Activated T-cell treated with anti-CD3 and anti-CD28 coated beads, Interleukin-2, amount 50 U/mL, for 72 hours (primary cell): ENCODE data around the gene C19orf25. TPM values are rescaled to one million over a fixed set of nuclear protein-coding genes. Genes with fewer than 3 reads are reported as not detected.
"Not testable (repeated sequence)": the region's sequence is repeated elsewhere in the genome, so short reads cannot be mapped to it uniquely, and the experiment has no call there.

Experiments used
- ATAC-seq, 2 donors: fragments of 150-1000 bp; cut with Tn5 transposase; replicated peaks in 1 of 2; 2 replicates each; pipeline ENCODE4 v1.10.0; 2021; ENCODE audit warnings: moderate library complexity in 2 of 2, mild to moderate bottlenecking in 1 of 2
- DNase-seq, 2 donors: peaks; one replicate each; pipeline ENCODE4 v3.0.0; 2021 to 2022; ENCODE audit warnings: mixed read lengths in 1 of 2
- H3K27ac Mint-ChIP-seq: one replicate; pipeline ENCODE4 v1.8.0; 2022; ENCODE audit warnings: mild to moderate bottlenecking, moderate library complexity, mixed read lengths
- H3K27me3 Mint-ChIP-seq: one replicate; pipeline ENCODE4 v1.8.0; 2022; ENCODE audit warnings: low read depth, mixed read lengths
- H3K36me3 Mint-ChIP-seq, 2 donors: one replicate each; pipeline ENCODE4 v1.8.0; 2022; ENCODE audit warnings: mixed read lengths in 2 of 2, mild to moderate bottlenecking in 1 of 2; ENCODE audit not compliant: insufficient read depth in 2 of 2
- H3K4me1 Mint-ChIP-seq: one replicate; pipeline ENCODE4 v1.8.0; 2022; ENCODE audit warnings: low read depth, mixed read lengths
- H3K4me3 Mint-ChIP-seq, 2 donors: one replicate each; pipeline ENCODE4 v1.8.0; 2022; ENCODE audit warnings: mild to moderate bottlenecking in 2 of 2, mixed read lengths in 2 of 2, moderate library complexity in 2 of 2
- H3K9me3 Mint-ChIP-seq, 2 donors: one replicate each; pipeline ENCODE4 v1.8.0; 2022; ENCODE audit warnings: mixed read lengths in 2 of 2
- total RNA-seq, 2 donors: library from RNA; stranded (reverse); gene quantifications; one replicate each; pipeline ENCODE4 v1.2.3, GENCODE V29; 2022

The C19orf25 gene
- total RNA-seq, 2 donors from 2014 or later = 28.1 to 31.7 TPM

DNA sequence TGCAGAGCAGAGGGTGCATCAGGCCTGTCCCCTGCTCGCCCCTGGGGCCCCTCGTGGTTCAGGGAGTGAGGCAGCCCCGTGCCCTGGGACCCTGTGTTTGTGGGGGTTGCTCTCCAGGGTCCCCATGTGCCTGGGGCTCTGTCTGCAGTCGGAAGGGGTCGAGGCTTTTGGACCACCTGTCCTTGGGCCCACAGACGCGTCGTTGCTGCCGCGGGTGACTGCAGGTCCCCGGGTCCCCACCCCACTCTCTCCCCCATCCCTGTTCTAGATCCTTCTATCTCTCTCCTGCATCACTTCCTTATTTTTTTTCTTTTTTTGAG is 9.2 kb upstream of the C19orf25 start:
- H3K27me3 Mint-ChIP-seq = peaks cover 12% of the 10 kb centered on the region
- DNase-seq (no peak), ATAC-seq (no peak)
- H3K27ac Mint-ChIP-seq = no peak overlapping the region
- no peak overlapping the region for H3K4me3 Mint-ChIP-seq
- no peaks in the 10 kb centered on the region for H3K36me3 Mint-ChIP-seq
- H3K4me1 Mint-ChIP-seq = peaks cover 14% of the 10 kb centered on the region
- no peaks in the 10 kb centered on the region for H3K9me3 Mint-ChIP-seq

DNA sequence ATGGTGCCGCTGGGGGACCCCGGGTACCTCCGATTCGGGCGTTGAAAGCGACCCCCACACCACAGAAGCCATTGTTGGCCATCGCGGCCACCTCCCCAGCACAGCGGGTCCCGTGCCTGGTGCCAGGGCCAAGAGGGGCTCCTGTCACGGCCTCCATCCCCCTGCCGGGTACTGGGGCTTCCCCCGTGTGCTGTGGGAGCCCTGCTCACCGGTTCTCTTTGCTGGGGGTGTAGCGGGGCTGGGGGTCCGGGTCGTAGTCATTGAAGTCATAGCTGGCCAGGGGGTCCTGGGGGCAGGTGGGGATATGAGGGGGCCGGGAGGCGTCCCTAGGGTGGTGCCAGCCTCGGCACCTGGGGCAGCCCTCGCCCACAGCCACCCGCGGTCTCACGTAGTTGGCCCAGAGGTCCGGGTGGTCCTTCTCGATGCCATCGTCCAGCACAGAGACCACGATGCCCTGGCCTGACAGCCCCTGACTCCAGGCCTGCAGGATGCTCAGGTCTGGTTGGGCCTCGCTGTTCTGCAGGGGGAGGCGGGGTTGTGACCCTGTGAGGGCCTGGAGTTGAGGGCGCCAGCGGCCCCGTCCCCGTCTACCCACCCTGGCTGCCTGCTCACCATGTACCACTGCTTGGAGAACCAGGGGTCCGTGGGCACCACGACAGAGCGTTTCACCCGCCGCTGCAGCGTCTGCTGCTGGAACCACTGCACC is 8.7 kb upstream of the C19orf25 start:
- no peak for ATAC-seq
- no peak overlapping the region for H3K27ac Mint-ChIP-seq

GRCh38 chr19:1486720-1487575 is 7.9 kb upstream of the C19orf25 start:
- Mint-ChIP-seq H3K27ac (no peak overlapping the region), H3K4me3 (no peak overlapping the region), H3K9me3 (no peaks in the 10 kb centered on the region), H3K36me3 (no peaks in the 10 kb centered on the region), H3K4me1 (peaks cover 12% of the 10 kb centered on the region), H3K27me3 (peaks cover 4% of the 10 kb centered on the region)
- DNase-seq (no peak), ATAC-seq (no peak)

More for the DNA sequence above, 8.7 kb upstream of the C19orf25 start:
- no peak for DNase-seq
- Mint-ChIP-seq H3K9me3 (no peaks in the 10 kb centered on the region), H3K27me3 (peaks cover 12% of the 10 kb centered on the region), H3K4me3 (no peak overlapping the region), H3K36me3 (no peaks in the 10 kb centered on the region), H3K4me1 (peaks cover 14% of the 10 kb centered on the region)

DNA sequence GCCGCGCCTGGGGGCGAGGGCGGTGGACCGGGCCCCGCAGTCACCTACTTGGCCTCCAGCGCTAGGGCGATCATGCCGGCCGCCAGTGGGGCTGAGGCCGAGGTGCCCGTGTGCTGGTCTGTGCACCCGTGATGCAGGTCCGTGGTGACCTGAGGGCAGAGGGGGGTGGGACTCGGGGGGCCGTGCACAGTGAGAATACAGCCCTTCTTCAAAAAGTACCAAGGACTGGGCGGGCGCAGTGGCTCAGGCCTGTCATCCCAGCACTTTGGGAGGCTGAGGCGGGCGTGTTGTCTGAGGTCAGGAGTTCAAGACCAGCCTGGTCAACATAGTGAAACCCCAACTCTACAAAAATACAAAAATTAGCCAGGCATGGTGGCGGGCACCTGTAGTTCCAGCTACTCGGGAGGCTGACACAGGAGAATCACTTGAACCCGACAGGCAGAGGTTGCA is 5.0 kb upstream of the C19orf25 start:
- Mint-ChIP-seq H3K4me3 (no peak overlapping the region), H3K27me3 (no peaks in the 10 kb centered on the region), H3K36me3 (peaks cover 1 to 2% of the 10 kb centered on the region in 2 donors)

DNA sequence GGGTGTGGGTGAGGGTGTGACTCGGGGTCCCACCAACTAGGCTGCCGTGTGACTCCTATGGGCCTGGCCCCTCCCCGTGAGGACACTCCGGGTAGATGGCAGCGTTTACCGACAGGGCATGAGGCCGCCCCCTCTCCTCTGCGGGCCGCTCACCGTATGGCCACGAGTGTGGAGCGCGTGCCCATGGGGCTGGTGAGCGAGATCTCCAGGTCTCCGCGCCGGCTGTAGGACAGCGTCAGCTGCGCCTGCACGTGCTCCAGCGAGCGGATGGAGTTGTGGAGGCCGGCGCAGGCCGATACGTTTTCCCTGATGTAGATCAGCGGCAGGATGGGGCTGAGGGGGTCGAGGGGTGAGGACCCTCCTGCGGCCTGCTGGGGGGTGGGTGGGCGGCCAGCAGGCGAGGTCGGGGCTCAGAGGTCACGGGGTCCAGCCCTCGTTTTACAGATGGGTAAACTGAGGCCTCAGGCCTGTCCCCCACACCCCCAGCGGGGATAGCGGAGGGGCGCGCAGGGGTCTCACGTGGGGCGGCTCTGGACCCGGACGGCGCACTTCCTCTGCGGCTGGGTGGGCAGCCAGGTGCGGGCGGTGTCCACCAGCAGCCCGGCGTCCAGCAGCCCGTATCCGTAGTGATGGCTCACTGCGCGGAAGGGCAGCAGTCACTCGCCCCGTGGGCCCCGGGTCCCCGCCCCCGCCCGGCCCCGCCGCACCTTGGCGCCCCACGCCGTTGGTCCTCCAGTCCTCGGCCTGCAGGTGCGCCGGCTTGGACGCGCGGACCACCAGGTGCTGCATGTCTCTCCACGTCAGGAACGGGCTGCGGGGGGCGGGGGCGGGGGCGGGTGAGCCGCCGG is 4.3 kb upstream of the C19orf25 start:
- ATAC-seq (no peak), DNase-seq (no peak)
- H3K9me3 Mint-ChIP-seq = no peaks in the 10 kb centered on the region
- peaks cover 2 to 4% of the 10 kb centered on the region in 2 donors for H3K36me3 Mint-ChIP-seq
- no peak overlapping the region for H3K27ac Mint-ChIP-seq
- H3K4me1 Mint-ChIP-seq = peaks cover 12% of the 10 kb centered on the region
- no peak overlapping the region for H3K4me3 Mint-ChIP-seq
- H3K27me3 Mint-ChIP-seq = no peaks in the 10 kb centered on the region

More for the DNA sequence above, 5.0 kb upstream of the C19orf25 start:
- Mint-ChIP-seq H3K27ac (no peak overlapping the region), H3K4me1 (peaks cover 9% of the 10 kb centered on the region), H3K9me3 (no peaks in the 10 kb centered on the region)
- no peak for ATAC-seq
- DNase-seq = no peak

DNA sequence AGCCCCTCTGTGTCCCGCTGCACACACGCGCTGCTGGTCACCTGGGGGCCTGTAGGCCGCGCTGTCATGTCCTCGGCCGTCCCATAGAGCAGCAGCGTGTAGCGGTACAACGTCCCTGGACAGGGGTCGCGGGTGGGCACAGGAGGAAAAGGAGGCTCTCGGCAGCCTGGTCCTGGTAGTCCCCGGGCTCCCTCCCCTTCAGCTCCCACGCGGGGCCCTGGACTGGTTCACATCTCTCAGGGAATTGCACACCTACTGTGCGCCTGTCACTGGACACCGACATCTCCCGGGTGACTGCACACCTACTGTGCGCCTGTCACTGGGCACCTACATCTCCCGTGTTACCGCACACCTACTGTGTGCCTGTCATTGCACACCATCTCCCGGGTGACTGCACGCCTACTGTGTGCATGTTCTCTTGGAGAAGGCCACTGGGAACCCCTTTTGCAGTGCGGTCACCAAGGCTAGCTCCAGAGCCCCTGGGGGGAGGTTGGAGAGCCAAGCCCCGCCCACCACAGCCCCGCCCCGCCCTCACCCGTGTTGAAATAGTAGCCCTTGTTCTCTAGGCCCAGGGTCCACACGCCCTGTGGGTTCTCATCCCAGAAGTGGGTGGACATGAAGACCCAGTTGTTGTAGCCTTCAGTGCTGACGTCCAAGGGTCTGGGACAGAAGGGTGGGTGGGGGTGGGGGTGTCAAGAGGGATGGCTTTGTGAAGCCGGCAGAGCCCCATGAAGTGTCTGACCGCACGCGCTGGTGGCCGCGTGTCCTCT is 3.5 kb upstream of the C19orf25 start:
- ATAC-seq (no peak), DNase-seq (no peak)
- peaks cover 2 to 6% of the 10 kb centered on the region in 2 donors for H3K36me3 Mint-ChIP-seq
- no peak overlapping the region for H3K4me3 Mint-ChIP-seq
- no peaks in the 10 kb centered on the region for H3K9me3 Mint-ChIP-seq
- H3K4me1 Mint-ChIP-seq = peaks cover 20% of the 10 kb centered on the region
- no peaks in the 10 kb centered on the region for H3K27me3 Mint-ChIP-seq
- H3K27ac Mint-ChIP-seq = no peak overlapping the region

- no peak for DNase-seq
- Mint-ChIP-seq H3K4me3 (no peak overlapping the region), H3K27me3 (no peaks in the 10 kb centered on the region), H3K27ac (no peak overlapping the region), H3K9me3 (no peaks in the 10 kb centered on the region), H3K4me1 (peaks cover 26% of the 10 kb centered on the region), H3K36me3 (peaks cover 2 to 6% of the 10 kb centered on the region in 2 donors)
- no peak for ATAC-seq
Measured at GRCh38 chr19:1481893-1482360, 2.9 kb upstream of the C19orf25 start.

DNA sequence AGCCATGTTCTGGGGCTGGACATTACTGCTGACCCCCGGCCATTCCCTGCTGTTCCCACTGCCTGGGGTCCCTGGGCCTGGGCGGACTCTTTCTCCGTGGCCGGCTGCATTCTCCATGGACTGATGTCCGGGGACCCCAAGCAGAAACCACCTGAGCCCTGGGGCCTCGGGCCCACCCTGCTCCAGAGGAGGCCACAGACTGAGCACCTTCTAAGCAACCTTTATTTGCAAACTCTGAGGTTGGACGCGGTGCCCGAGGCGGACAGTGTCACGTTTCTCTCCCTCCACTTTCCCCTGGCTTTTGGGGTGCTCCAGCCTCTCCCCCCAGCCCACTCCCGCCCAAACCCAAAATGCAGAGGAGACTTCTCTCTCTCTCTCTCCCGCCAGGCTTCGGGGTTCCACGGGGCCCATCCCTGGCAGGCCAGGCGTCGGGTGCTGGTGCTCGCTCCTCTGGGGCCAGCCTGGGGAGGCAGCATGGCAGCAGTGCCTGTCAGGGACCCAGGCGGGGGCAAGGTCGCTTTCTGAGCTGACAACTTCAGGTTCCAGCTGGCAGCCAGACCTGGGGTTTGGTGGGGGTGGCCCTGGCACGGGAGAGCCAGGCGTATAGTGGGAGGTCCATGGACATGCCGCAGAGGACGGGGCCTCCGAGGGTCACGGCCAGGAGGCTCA is 2.3 kb upstream of the C19orf25 start:
- peaks cover 2 to 6% of the 10 kb centered on the region in 2 donors for H3K36me3 Mint-ChIP-seq
- H3K27me3 Mint-ChIP-seq = no peaks in the 10 kb centered on the region
- no peak for ATAC-seq
- no peak overlapping the region for H3K4me3 Mint-ChIP-seq
- no peak for DNase-seq
- H3K27ac Mint-ChIP-seq = no peak overlapping the region
- H3K4me1 Mint-ChIP-seq = peaks cover 31% of the 10 kb centered on the region
- no peaks in the 10 kb centered on the region for H3K9me3 Mint-ChIP-seq

DNA sequence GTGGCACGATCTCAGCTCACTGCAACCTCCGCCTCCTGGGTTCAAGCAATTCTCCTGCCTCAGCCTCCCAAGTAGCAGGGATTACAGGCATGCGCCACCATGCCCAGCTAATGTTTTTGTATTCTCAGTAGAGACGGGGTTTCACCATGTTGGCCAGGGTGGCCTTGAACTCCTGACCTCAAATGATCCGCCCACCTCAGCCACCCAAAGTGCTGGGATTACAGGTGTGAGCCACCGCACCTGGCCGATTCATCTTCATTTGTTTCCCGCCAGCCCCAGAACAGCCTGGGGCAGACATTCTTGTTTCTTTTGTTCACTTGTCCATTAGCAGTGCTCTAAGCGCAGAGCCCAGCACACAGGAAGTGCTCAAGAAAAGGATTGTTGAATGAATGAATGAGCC is 2.0 kb downstream of the C19orf25 start:
- peak overlapping the region in 1 of 2 donors; percentile 8 for H3K4me3 Mint-ChIP-seq
- H3K36me3 Mint-ChIP-seq, DNase-seq, H3K27me3 Mint-ChIP-seq, H3K27ac Mint-ChIP-seq, H3K9me3 Mint-ChIP-seq, ATAC-seq: not testable (repeated sequence)
- peaks cover 31% of the 10 kb centered on the region for H3K4me1 Mint-ChIP-seq

GRCh38 chr19:1475751-1476437 is 3.1 kb downstream of the C19orf25 start:
- H3K4me3 Mint-ChIP-seq = no peak overlapping the region
- DNase-seq = no peak
- peaks cover 6% of the 10 kb centered on the region for H3K27me3 Mint-ChIP-seq

DNA sequence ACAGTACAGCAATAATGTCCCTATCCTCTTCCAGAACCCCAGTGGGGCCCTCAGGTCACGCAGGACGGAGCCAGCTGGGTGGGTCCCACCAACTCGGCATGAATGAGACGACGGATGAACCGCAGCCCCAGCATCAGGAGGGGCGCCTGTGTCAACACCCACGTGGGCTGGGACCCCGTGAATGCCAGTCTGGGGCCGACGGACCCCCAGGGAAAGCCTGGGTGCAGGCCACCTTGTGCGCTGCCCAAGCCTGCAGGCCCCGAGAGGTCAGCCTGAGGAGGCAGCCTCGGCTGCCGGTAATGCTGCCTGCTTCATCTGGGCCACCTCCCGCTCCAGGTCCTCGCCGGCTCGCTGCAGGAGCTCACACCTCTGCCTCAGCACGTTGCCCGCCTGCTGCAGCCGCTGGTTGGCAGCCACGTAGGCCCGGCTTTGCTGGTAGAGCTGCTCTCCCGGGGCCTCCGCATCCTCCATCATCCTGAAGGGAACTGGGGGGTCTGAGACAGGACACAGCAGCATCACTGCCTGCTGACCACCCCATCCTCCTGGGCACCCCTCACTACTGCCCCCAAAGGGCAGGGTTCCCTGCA is 4.2 kb downstream of the C19orf25 start:
- DNase-seq = no peak
- Mint-ChIP-seq H3K4me1 (peaks cover 35% of the 10 kb centered on the region), H3K4me3 (no peak overlapping the region), H3K27ac (no peak overlapping the region), H3K9me3 (no peaks in the 10 kb centered on the region), H3K36me3 (peaks cover 2 to 6% of the 10 kb centered on the region in 2 donors), H3K27me3 (peaks cover 6% of the 10 kb centered on the region)
- no peak for ATAC-seq

More at GRCh38 chr19:1475751-1476437, 3.1 kb downstream of the C19orf25 start:
- H3K27ac Mint-ChIP-seq = no peak overlapping the region
- H3K9me3 Mint-ChIP-seq = no peaks in the 10 kb centered on the region
- H3K4me1 Mint-ChIP-seq = peaks cover 31% of the 10 kb centered on the region
- no peak for ATAC-seq
- peaks cover 2 to 6% of the 10 kb centered on the region in 2 donors for H3K36me3 Mint-ChIP-seq
